Fibroblast of skin of right biceps (primary cell): ENCODE data around the gene PIGW.

Experiments
- DNase-seq: peaks from one replicate; pipeline ENCODE4 v3.0.0-alpha.2; 2013

Gene PIGW

DNA sequence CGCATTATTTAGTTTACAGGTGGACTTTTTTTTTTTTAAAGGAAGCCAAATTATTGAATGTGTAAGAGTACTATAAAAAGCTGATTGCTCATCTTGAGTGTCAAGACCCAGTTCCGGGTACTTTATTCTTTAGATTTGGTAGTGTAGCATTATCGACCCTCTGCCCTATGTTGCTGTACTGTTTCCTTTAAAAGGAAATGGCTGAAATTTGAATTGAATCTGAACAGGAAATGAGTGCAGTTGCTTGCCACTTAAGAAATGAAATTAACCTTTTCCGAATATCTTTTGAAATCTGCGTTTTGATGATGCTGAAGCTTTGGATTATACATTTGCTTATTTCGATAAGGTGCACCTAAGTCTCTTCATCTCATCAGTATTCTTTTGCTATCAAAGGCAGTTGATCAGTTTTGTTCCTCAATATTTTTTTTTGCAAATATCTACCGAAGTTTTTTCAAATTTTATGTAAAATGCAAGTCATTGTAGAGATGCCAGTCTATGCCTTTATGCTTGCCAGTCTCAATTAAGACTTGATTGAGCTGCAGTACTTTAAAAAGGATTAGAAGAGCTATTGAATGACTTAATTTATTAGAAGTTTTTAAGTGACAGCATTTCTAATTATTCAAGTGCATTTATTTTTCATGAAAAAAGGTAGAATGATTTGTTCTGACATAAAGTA lies 11.8 kb downstream of the PIGW start:
- no peak for DNase-seq

GRCh38 chr17:36547776-36548175 lies 13.0 kb downstream of the PIGW start:
- no peak for DNase-seq

DNA sequence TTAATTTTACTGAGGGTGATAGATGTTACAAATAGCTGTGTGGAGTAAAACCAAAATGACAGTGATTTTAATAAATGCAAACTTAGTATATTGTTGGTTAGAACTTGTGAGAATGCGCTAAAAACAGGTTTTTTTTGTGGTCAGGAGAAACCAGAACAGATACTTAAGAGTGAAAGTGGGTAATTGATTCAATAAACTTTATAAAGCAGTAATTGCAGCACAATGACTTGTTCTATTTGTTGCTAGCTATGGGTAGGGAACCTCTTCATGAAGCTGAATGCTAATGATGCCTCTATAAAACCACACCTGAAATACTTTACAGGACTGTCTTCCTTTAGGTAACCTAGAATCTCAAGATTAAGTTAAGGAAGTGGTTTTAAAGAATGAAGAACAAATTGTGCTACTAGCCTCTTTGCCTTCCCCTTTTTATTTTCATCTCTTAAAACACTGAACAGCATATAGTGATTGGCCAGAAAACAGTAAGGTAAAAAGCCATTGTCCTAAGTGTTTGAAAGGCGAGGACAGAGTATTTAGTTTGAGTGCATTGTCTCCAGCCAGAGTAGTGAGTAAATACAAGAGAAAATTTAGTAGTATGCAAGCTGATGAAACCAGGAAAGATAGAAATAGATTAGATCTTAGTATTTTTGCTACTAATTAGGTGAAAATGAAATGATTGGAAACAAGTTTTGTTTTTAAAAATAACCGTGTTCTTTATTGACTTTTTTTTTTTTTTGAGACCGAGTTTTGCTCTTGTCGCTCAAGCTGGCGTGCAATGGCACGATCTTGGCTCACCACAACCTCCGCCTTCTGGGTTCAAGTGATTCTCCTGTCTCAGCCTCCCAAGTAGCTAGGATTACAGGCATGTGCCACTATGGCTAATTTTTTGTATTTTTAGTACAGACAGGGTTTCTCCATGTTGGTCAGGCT lies 16.0 kb downstream of the PIGW start:
- no peak for DNase-seq

DNA sequence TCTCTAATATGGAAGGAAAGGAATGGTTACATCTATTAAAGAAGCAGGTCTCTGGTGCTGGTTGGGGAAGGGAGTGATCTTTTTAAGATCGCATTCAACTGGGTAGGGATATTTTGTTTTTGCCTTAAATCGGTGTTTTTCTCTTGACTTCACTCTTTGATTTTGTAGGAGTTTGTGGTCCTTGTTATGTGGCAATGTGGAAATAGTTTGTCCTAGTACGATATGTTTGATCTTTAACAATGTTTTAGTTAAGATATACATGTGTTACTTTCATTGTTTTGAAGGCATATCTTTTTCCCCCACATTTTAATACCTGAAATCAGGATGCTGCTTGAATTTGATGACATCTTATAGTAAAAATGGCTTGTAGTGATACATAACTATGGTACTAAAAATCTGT lies 18.7 kb downstream of the PIGW start:
- no peak for DNase-seq

DNA sequence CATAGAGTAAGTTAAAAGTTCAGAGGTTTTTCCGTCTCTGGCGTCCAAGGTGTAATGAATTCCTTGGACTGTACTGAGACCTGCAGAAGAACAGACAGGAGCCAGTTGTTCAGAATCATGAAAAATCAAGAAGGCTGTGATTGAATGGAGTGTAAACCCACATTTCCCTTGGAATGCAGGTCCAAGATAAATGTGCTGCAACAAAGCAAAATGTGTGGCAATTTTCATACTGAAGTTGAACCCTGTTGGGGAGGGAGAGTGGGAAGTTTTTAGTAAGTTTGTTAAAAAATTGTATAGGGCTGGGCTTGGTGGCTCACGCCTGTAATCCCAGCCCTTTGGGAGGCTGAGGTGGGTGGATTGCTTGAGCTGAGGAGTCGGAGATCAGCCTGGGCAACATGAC lies 31.3 kb downstream of the PIGW start:
- DNase-seq: no peak

DNA sequence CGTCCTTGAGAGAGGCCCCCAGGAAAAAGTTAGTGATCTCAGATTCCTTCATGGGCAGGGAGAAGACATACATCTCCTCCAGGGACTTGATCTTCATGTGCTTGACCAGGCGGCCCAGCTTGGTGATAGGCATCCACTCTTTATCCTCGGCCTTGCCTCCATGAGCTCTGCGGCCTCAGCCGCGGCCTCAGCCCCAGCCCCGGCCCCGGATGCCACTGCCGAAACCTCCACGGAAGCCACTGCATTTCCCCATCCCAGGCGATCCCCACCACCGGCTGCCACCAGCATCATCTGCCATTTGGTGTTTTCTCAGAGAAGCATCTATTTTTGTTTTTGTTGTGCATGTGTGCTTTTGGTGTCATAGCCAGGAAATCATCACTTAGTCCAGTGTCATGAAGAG lies 40.2 kb downstream of the PIGW start:
- no peak for DNase-seq

DNA sequence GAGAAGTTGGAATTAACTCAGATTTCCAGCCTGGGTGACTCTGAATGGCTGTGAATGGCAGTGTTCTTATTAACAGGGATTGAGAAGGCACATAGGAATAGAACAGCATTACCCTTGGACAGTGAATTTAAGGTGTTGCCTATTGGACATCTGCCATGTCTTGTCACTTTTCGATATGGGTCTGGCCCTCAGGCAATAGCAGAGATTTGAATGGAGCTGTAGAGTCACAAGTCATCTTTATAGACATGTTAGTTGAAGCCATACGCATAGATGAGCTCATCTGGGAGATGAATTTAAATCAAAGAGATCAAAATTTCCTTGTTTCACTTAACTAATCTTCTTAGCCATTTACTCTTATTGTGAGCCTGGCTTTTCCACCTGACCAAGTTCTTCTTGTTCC lies 42.0 kb downstream of the PIGW start:
- DNase-seq: no peak

GRCh38 chr17:36578671-36579070 lies 43.9 kb downstream of the PIGW start:
- DNase-seq: no peak

GRCh38 chr17:36583787-36584186 lies 49.0 kb downstream of the PIGW start:
- DNase-seq: no peak

DNA sequence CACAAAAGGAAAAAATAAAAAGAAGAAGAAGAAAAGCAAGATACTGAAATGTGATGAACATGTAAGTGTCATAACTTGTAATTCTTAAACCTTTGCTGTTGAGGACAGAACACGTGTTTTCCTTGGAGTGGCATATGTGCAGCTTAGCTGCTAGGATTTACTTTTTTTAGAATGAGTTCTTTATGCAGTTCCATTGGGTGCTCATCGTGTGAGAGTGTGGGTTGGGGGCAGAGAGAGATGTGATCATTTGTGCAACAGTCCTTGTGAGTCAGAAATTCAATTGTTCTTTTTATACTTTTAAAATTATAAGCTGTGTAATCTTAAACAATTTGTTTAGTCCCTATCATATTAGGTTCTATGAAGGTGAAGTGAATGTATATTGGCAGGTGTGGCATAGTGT lies 51.4 kb downstream of the PIGW start:
- no peak for DNase-seq
